ENCODE measurements around the gene OR51F2. TPM values are rescaled to one million over a fixed set of nuclear protein-coding genes. Genes with fewer than 3 reads are reported as not detected.

Gene OR51F2
- total RNA-seq, 1 experiment from 2014 or later = not detected

DNA sequence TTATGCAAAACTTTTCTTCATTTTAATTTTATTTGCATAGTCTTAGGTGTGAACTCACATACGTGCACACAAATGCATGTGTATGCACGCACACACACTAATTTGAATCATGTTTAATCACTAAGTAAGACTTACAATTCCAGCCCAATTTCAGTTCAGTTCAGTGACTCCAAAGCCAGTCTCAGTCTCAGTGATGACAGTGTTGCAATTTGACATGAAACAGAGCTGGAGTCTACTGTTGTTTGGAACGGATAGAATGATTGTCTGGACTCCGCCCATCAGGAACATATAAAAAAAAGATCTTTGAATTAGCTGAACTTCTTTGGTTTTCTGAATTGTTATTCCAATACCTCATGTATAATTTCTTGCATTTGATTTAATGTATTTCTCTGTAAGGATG is 42.8 kb downstream of the OR51F2 start:
- H3K23me2 ChIP-seq (ENCODE audit: insufficient read length, low read depth, low read length, poor library complexity, severe bottlenecking) = no peaks in the 10 kb centered on the region
- peaks cover 2% of the 10 kb centered on the region; the same call in 1 of the 2 replicates for H3K27me3 Mint-ChIP-seq (ENCODE audit: low read depth)
- H4K5ac ChIP-seq (ENCODE audit: insufficient read length, low read depth, low read length) = no peak overlapping the region
- H3T11ph ChIP-seq (ENCODE audit: low read length) = no peak overlapping the region
- H3K36me3 Mint-ChIP-seq (ENCODE audit: insufficient read depth in 1 of 3, low read depth in 3 of 3) = peaks cover 0 to 12% (median 4%) of the 10 kb centered on the region in 3 experiments; a peak in 4 of 7 replicates
- no peaks in the 10 kb centered on the region for H4K20me1 ChIP-seq (ENCODE audit: control insufficient read depth, insufficient read depth, insufficient read length)
- TF ChIP-seq, protein P1, sequence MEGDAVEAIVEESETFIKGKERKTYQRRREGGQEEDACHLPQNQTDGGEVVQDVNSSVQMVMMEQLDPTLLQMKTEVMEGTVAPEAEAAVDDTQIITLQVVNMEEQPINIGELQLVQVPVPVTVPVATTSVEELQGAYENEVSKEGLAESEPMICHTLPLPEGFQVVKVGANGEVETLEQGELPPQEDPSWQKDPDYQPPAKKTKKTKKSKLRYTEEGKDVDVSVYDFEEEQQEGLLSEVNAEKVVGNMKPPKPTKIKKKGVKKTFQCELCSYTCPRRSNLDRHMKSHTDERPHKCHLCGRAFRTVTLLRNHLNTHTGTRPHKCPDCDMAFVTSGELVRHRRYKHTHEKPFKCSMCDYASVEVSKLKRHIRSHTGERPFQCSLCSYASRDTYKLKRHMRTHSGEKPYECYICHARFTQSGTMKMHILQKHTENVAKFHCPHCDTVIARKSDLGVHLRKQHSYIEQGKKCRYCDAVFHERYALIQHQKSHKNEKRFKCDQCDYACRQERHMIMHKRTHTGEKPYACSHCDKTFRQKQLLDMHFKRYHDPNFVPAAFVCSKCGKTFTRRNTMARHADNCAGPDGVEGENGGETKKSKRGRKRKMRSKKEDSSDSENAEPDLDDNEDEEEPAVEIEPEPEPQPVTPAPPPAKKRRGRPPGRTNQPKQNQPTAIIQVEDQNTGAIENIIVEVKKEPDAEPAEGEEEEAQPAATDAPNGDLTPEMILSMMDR (conservative IDR thresholded peaks at IDR 0.05) = no peak
- H3K27ac ChIP-seq (ENCODE audit: insufficient read length, low read depth, low read length) = no peak overlapping the region
- no peaks in the 10 kb centered on the region for H3K79me1 ChIP-seq (ENCODE audit: insufficient read depth, low read depth, low read length, poor library complexity, severe bottlenecking)
- H3K27ac Mint-ChIP-seq = peak overlapping the region in 1 of 3 experiments; percentile 86; a peak in 2 of 7 replicates
- no peak overlapping the region for H3K4me3 Mint-ChIP-seq
- peaks cover 2% of the 10 kb centered on the region for H3K4me1 ChIP-seq (ENCODE audit: insufficient read depth, low read length)
- H2AK5ac ChIP-seq (ENCODE audit: insufficient read length, low read length) = no peak overlapping the region
- no peak overlapping the region for H2AFZ ChIP-seq (ENCODE audit: low read length)
- no peak overlapping the region for H2BK20ac ChIP-seq (ENCODE audit: low read depth, low read length, poor library complexity, severe bottlenecking)
- no peak overlapping the region for H3K56ac ChIP-seq (ENCODE audit: insufficient read length, low read depth, low read length)
- H3K9me3 ChIP-seq (ENCODE audit: control insufficient read depth, low read depth, low read length) = no peaks in the 10 kb centered on the region
- H2BK12ac ChIP-seq (ENCODE audit: insufficient read length, low read depth, low read length) = no peak overlapping the region
- DNase-seq = no peak
- no peaks in the 10 kb centered on the region for H3K79me2 ChIP-seq (ENCODE audit: insufficient read depth, low read length)
- H3K9ac ChIP-seq (ENCODE audit: extremely low read depth, insufficient read length, low read length) = no peak overlapping the region
- H3K4ac ChIP-seq (ENCODE audit: low read depth, low read length) = no peak overlapping the region
- H4K91ac ChIP-seq (ENCODE audit: insufficient read length, low read depth, low read length) = no peak overlapping the region
- no peak overlapping the region for H3K18ac ChIP-seq (ENCODE audit: insufficient read length, low read depth, low read length)
- no peak overlapping the region for H3K14ac ChIP-seq (ENCODE audit: insufficient read depth, low read length)
- no peak overlapping the region for H3K23ac ChIP-seq (ENCODE audit: insufficient read length, low read depth, low read length)
- WGBS (ENCODE audit: extremely low coverage, insufficient read length, low lambda C conversion rate) = no CpG with 5 or more reads among the region's 4 CpGs
- H2BK15ac ChIP-seq (ENCODE audit: low read depth, low read length) = no peak overlapping the region
- H3K27me3 ChIP-seq (ENCODE audit: insufficient read depth, low read length) = no peaks in the 10 kb centered on the region
- H2BK120ac ChIP-seq (ENCODE audit: low read depth, low read length, poor library complexity, severe bottlenecking) = no peak overlapping the region
- no peak overlapping the region for H3K4me2 ChIP-seq (ENCODE audit: insufficient read depth, insufficient read length, low read length)
- peaks cover 38 to 41% of the 10 kb centered on the region in 2 experiments for H3K4me1 Mint-ChIP-seq
- peaks cover 6 to 7% of the 10 kb centered on the region in 2 experiments for H3K9me3 Mint-ChIP-seq
- H2BK5ac ChIP-seq (ENCODE audit: insufficient read length, low read length) = no peak overlapping the region
- H4K8ac ChIP-seq (replicated peaks; ENCODE audit: insufficient read length, low read depth, low read length) = no peak overlapping the region

Measured in H9 (cell line).